HG03521 (cell line): ENCODE measurements around the gene WFIKKN2.
"Not testable (repeated sequence)": the region's sequence is repeated elsewhere in the genome, so short reads cannot be mapped to it uniquely, and the experiment has no call there.

Source experiments
- ATAC-seq: cut with Tn5 transposase; IDR thresholded peaks from one replicate; pipeline ENCODE4 v1.9.1; 2021; ENCODE audit warnings: mild to moderate bottlenecking, moderate library complexity; ENCODE audit not compliant: unreplicated experiment

The WFIKKN2 gene

GRCh38 chr17:50872710-50873424 is 37.5 kb downstream of the WFIKKN2 start:
- no peak for ATAC-seq

GRCh38 chr17:50875074-50875473 is 39.7 kb downstream of the WFIKKN2 start:
- no peak for ATAC-seq

- ATAC-seq = not testable (repeated sequence)
Measured at GRCh38 chr17:50877042-50877441, 41.7 kb downstream of the WFIKKN2 start.

GRCh38 chr17:50877838-50878237 is 42.5 kb downstream of the WFIKKN2 start:
- ATAC-seq = no peak

- no peak for ATAC-seq
Measured at GRCh38 chr17:50879086-50879485, 43.7 kb downstream of the WFIKKN2 start.

GRCh38 chr17:50881182-50881581 is 45.8 kb downstream of the WFIKKN2 start:
- ATAC-seq = no peak

- no peak for ATAC-seq
Measured at GRCh38 chr17:50882851-50883250, 47.5 kb downstream of the WFIKKN2 start.

GRCh38 chr17:50883850-50884438 is 48.6 kb downstream of the WFIKKN2 start:
- no peak for ATAC-seq

GRCh38 chr17:50884439-50885311 is 49.3 kb downstream of the WFIKKN2 start:
- no peak for ATAC-seq

GRCh38 chr17:50887705-50888245 is 52.4 kb downstream of the WFIKKN2 start:
- ATAC-seq = no peak

- no peak for ATAC-seq
Measured at GRCh38 chr17:50889528-50890118, 54.2 kb downstream of the WFIKKN2 start.

- ATAC-seq = no peak
Measured at GRCh38 chr17:50890675-50891516, 55.5 kb downstream of the WFIKKN2 start.

- no peak for ATAC-seq
Measured at GRCh38 chr17:50891577-50891989, 56.2 kb downstream of the WFIKKN2 start.
